WTC11 (cell line): Measurements from ENCODE around the gene F13A1. TPM values are rescaled to one million over a fixed set of nuclear protein-coding genes. Genes with fewer than 3 reads are reported as not detected.

ENCODE experiments used
- ATAC-seq: fragments of 200-7000 bp; cut with Tn5 transposase; 2 replicates; pipeline ENCODE4 v1.10.0; 2021; ENCODE audit warnings: mild to moderate bottlenecking, moderate library complexity
- CTCF ChIA-PET: fragments of 300-600 bp; sonication (Branson Sonifier 250); formaldehyde crosslinking; loops from one replicate; lab custom pipeline; 2021; ENCODE audit warnings: antibody characterized with exemption; lab: Charles Lee
- POLR2A ChIA-PET: fragments of 350-600 bp; sonication (Branson Sonifier 250); formaldehyde crosslinking; loops from one replicate; lab custom pipeline; 2021; ENCODE audit warnings: antibody characterized with exemption; lab: Charles Lee
- DNase-seq: peaks from one replicate; pipeline ENCODE4 v3.0.0; 2021; ENCODE audit warnings: low spot score
- H3K27ac Mint-ChIP-seq: 2 replicates; pipeline ENCODE4 v1.8.0; 2021; ENCODE audit warnings: mixed read lengths
- H3K27me3 Mint-ChIP-seq: 2 replicates; pipeline ENCODE4 v1.8.0; 2021; ENCODE audit warnings: low read depth, mild to moderate bottlenecking, moderate library complexity, mixed read lengths
- H3K36me3 Mint-ChIP-seq: 2 replicates; pipeline ENCODE4 v1.8.0; 2021; ENCODE audit warnings: mixed read lengths
- H3K4me1 Mint-ChIP-seq: 2 replicates; pipeline ENCODE4 v1.8.0; 2022; ENCODE audit warnings: mixed read lengths
- H3K4me3 Mint-ChIP-seq: 2 replicates; pipeline ENCODE4 v1.8.0; 2021; ENCODE audit warnings: mild to moderate bottlenecking, moderate library complexity, mixed read lengths
- H3K9me3 Mint-ChIP-seq: 2 replicates; pipeline ENCODE4 v1.8.0; 2021; ENCODE audit warnings: mixed read lengths
- CBFB ChIP-seq: sonication (generic); formaldehyde crosslinking; IDR thresholded peaks from 2 replicates; pipeline ENCODE4 v1.8.1; 2022; ENCODE audit warnings: mild to moderate bottlenecking, low read depth, missing genetic modification reagents
- CREM ChIP-seq: sonication (generic); formaldehyde crosslinking; IDR thresholded peaks from 2 replicates; pipeline ENCODE4 v1.8.1; 2022; ENCODE audit warnings: mild to moderate bottlenecking, missing genetic modification reagents, moderate library complexity
- FOXJ3 ChIP-seq: sonication (generic); formaldehyde crosslinking; IDR thresholded peaks from 2 replicates; pipeline ENCODE4 v1.9.0; 2021; ENCODE audit warnings: missing genetic modification reagents, mild to moderate bottlenecking, borderline replicate concordance
- FOXK1 ChIP-seq: sonication (generic); formaldehyde crosslinking; IDR thresholded peaks from 2 replicates; pipeline ENCODE4 v1.8.0; 2022; ENCODE audit warnings: mild to moderate bottlenecking, moderate library complexity, missing genetic modification reagents
- HMGA2 ChIP-seq: fragments of 250-450 bp; sonication (Bioruptor Pico); IDR thresholded peaks from 2 replicates; pipeline ENCODE4 v1.4.0; 2021; ENCODE audit warnings: mild to moderate bottlenecking, moderate library complexity
- JAZF1 ChIP-seq: fragments of 250-450 bp; sonication (Bioruptor Pico); IDR thresholded peaks from 2 replicates; pipeline ENCODE4 v1.9.0; 2021; ENCODE audit warnings: moderate library complexity, mild to moderate bottlenecking, inconsistent platforms
- NFATC4 ChIP-seq: fragments of 250-450 bp; sonication (Bioruptor Pico); IDR thresholded peaks from 2 replicates; pipeline ENCODE4 v1.9.0; 2021; ENCODE audit warnings: mild to moderate bottlenecking
- NR1H2 ChIP-seq: sonication (generic); formaldehyde crosslinking; IDR thresholded peaks from 2 replicates; pipeline ENCODE4 v1.9.0; 2021; ENCODE audit warnings: mild to moderate bottlenecking, moderate library complexity, missing genetic modification reagents
- NR3C1 ChIP-seq: sonication (generic); formaldehyde crosslinking; conservative IDR thresholded peaks from 2 replicates; pipeline ENCODE4 v1.8.1; 2023; ENCODE audit warnings: low read depth, mild to moderate bottlenecking, missing genetic modification reagents
- SOX15 ChIP-seq: fragments of 250-450 bp; sonication (Bioruptor Pico); IDR thresholded peaks from 2 replicates; pipeline ENCODE4 v1.9.0; 2021; ENCODE audit warnings: mild to moderate bottlenecking
- SP1 ChIP-seq: sonication (generic); formaldehyde crosslinking; conservative IDR thresholded peaks from 2 replicates; pipeline ENCODE4 v1.8.1; 2022; ENCODE audit warnings: missing genetic modification reagents
- ZBTB21 ChIP-seq: sonication (generic); formaldehyde crosslinking; IDR thresholded peaks from 2 replicates; pipeline ENCODE4 v1.8.1; 2023; ENCODE audit warnings: mild to moderate bottlenecking, missing genetic modification reagents, borderline replicate concordance
- ZNF232 ChIP-seq: sonication (generic); formaldehyde crosslinking; IDR thresholded peaks from 2 replicates; pipeline ENCODE4 v1.8.0; 2022; ENCODE audit warnings: mild to moderate bottlenecking, missing genetic modification reagents
- ZNF263 ChIP-seq: sonication (generic); formaldehyde crosslinking; IDR thresholded peaks from 2 replicates; pipeline ENCODE4 v1.8.1; 2022; ENCODE audit warnings: low read depth, mild to moderate bottlenecking, moderate library complexity, missing genetic modification reagents
- ZNF416 ChIP-seq: fragments of 250-450 bp; sonication (Bioruptor Pico); IDR thresholded peaks from 2 replicates; pipeline ENCODE4 v1.9.0; 2021; ENCODE audit warnings: mild to moderate bottlenecking, inconsistent platforms
- ZNF423 ChIP-seq: fragments of 250-450 bp; sonication (Bioruptor Pico); IDR thresholded peaks from 2 replicates; pipeline ENCODE4 v2.1.2; 2022; ENCODE audit warnings: mild to moderate bottlenecking, moderate library complexity
- total RNA-seq: library from RNA; stranded (reverse); gene quantifications from 3 replicates; pipeline ENCODE4 v1.2.3, GENCODE V29; 2021
- TF ChIP-seq, protein P1 (sequence below): sonication (generic); formaldehyde crosslinking; IDR thresholded peaks from 2 replicates; pipeline ENCODE4 v1.8.1; 2022; ENCODE audit warnings: mild to moderate bottlenecking, missing genetic modification reagents, moderate library complexity, borderline replicate concordance
- TF ChIP-seq, protein P2 (sequence below): sonication (generic); formaldehyde crosslinking; IDR thresholded peaks from 2 replicates; pipeline ENCODE4 v1.8.0; 2022; ENCODE audit warnings: mild to moderate bottlenecking, missing genetic modification reagents
- TF ChIP-seq, protein P3 (sequence below): sonication (generic); formaldehyde crosslinking; IDR thresholded peaks from 2 replicates; pipeline ENCODE4 v1.8.0; 2022; ENCODE audit warnings: mild to moderate bottlenecking, missing genetic modification reagents
- TF ChIP-seq, protein P4 (sequence below): fragments of 250-450 bp; sonication (Bioruptor Pico); IDR thresholded peaks from 2 replicates; pipeline ENCODE4 v1.8.0; 2021; ENCODE audit warnings: mild to moderate bottlenecking
- TF ChIP-seq, protein P5 (sequence below): fragments of 250-450 bp; sonication (Bioruptor Pico); conservative IDR thresholded peaks from 2 replicates; pipeline ENCODE4 v1.9.0; 2021; ENCODE audit warnings: mild to moderate bottlenecking
- TF ChIP-seq, protein P6 (sequence below): fragments of 250-450 bp; sonication (Bioruptor Pico); IDR thresholded peaks from 2 replicates; pipeline ENCODE4 v1.9.0; 2021; ENCODE audit warnings: moderate library complexity, mild to moderate bottlenecking, inconsistent platforms, borderline replicate concordance
- TF ChIP-seq, protein P7 (sequence below): sonication (generic); formaldehyde crosslinking; IDR thresholded peaks from 2 replicates; pipeline ENCODE4 v1.8.1; 2023; ENCODE audit warnings: mild to moderate bottlenecking, missing genetic modification reagents
- TF ChIP-seq, protein P8 (sequence below): fragments of 250-450 bp; sonication (Bioruptor Pico); IDR thresholded peaks from 2 replicates; pipeline ENCODE4 v2.1.2; 2022; ENCODE audit warnings: mild to moderate bottlenecking, moderate library complexity

F13A1 gene
- total RNA-seq, 1 experiment from 2014 or later, result 1.0 TPM

DNA sequence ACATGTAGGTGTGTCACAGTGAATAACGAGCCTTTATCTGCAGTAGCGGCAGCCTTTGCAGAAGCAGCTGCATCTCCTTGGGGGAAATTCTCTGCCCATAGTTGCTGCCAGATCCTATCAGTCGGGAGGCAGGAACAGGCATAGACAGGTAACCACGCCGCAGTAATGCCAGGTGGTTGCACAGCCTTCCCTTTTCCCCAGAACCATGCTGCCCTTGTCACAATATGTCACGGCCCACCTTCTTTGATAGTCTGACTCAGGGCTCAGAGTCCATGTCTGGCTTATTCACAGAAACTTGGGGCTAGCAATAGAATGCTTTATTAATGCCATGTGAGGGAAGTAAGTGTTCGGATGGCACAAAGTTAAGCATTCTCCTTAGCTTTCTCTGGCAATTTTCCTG, 76.6 kb downstream of the F13A1 start (continued):
- TF ChIP-seq, protein P1, sequence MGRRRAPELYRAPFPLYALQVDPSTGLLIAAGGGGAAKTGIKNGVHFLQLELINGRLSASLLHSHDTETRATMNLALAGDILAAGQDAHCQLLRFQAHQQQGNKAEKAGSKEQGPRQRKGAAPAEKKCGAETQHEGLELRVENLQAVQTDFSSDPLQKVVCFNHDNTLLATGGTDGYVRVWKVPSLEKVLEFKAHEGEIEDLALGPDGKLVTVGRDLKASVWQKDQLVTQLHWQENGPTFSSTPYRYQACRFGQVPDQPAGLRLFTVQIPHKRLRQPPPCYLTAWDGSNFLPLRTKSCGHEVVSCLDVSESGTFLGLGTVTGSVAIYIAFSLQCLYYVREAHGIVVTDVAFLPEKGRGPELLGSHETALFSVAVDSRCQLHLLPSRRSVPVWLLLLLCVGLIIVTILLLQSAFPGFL (CRISPR knock-in tag), result no peak
- TF ChIP-seq NR1H2 (CRISPR knock-in tag), result no peak
- no peak for TF ChIP-seq SP1 (CRISPR knock-in tag)
- TF ChIP-seq, protein P2, sequence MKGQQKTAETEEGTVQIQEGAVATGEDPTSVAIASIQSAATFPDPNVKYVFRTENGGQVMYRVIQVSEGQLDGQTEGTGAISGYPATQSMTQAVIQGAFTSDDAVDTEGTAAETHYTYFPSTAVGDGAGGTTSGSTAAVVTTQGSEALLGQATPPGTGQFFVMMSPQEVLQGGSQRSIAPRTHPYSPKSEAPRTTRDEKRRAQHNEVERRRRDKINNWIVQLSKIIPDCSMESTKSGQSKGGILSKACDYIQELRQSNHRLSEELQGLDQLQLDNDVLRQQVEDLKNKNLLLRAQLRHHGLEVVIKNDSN (CRISPR knock-in tag), result no peak
- TF ChIP-seq JAZF1 (CRISPR knock-in tag), result no peak
- TF ChIP-seq FOXJ3 (CRISPR knock-in tag), result no peak
- TF ChIP-seq HMGA2, result no peak
- TF ChIP-seq CREM, result no peak
- TF ChIP-seq ZNF263 (CRISPR knock-in tag), result no peak
- no peak for TF ChIP-seq ZNF232
- TF ChIP-seq FOXK1 (CRISPR knock-in tag), result no peak
- no peak for TF ChIP-seq SOX15
- TF ChIP-seq CBFB (CRISPR knock-in tag), result no peak
- TF ChIP-seq, all 79 proteins: peak for 0

DNA sequence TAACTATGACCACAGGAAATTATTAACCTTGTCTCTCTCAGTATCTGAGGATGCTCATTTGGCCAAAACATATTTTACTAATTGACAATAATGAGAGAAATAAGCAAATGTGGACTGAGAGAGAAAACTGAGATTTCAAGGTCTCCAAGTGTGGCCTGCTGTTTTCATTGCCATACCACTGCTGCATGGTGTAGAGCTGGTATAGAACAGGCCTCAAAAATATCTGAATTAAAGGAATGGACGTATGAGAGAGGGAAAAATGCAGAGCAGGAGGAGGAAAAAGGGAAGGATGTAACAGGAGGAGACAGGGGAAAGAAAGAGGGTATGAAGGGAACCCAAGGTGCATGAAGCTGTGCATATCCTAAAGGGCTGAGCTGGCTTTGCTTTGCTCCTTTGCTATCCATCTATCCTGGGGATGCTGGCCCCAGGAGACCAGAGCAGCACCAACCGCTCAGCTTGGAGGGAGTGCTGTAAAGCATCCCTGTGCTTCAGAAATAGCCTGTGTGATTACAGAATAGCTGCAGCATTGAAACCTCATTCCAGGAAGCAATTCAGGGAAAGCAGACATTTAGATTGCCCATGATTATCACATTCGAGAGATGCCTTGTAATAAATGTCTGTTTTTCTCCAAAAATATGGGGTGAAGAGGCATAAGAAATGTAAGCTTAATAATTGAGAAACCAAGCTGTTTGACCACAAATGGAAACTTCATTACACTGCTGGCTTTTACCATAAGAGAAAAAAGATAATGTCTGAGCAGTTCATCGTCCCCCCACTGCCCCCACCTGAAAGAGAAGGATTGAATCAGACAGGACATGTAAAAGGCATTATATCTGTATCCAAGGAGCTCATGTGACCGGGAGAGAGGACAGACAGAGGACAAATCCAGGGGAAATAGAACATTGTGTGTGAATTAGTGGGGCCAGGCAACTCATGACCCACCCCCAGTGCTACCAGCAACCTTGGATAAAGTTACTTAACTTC, 80.6 kb downstream of the F13A1 start:
- H3K9me3 Mint-ChIP-seq, result no peaks in the 10 kb centered on the region
- H3K4me3 Mint-ChIP-seq, result no peak overlapping the region
- no peaks in the 10 kb centered on the region for H3K36me3 Mint-ChIP-seq
- no peaks in the 10 kb centered on the region for H3K4me1 Mint-ChIP-seq
- ATAC-seq (no peak), DNase-seq (no peak)
- no peak overlapping the region for H3K27ac Mint-ChIP-seq
- CTCF ChIA-PET, result interaction anchor here (0.7 to 1.1 kb wide), 2 partner anchors 17 to 22 kb away, joined by 3 to 4 read pairs; no protein-coding TSS in a partner anchor
- POLR2A ChIA-PET, result no interaction called here
- H3K27me3 Mint-ChIP-seq, result no peaks in the 10 kb centered on the region
- TF ChIP-seq FOXK1 (CRISPR knock-in tag) (no peak), ZNF423 (CRISPR knock-in tag) (no peak), NFATC4 (no peak), CREM (no peak), ZNF416 (CRISPR knock-in tag) (no peak), JAZF1 (CRISPR knock-in tag) (no peak), ZNF232 (no peak), NR3C1 (CRISPR knock-in tag) (no peak), ZBTB21 (no peak)
- TF ChIP-seq, protein P3, sequence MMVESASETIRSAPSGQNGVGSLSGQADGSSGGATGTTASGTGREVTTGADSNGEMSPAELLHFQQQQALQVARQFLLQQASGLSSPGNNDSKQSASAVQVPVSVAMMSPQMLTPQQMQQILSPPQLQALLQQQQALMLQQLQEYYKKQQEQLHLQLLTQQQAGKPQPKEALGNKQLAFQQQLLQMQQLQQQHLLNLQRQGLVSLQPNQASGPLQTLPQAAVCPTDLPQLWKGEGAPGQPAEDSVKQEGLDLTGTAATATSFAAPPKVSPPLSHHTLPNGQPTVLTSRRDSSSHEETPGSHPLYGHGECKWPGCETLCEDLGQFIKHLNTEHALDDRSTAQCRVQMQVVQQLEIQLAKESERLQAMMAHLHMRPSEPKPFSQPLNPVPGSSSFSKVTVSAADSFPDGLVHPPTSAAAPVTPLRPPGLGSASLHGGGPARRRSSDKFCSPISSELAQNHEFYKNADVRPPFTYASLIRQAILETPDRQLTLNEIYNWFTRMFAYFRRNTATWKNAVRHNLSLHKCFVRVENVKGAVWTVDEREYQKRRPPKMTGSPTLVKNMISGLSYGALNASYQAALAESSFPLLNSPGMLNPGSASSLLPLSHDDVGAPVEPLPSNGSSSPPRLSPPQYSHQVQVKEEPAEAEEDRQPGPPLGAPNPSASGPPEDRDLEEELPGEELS (CRISPR knock-in tag), result no peak
- TF ChIP-seq, protein P4, sequence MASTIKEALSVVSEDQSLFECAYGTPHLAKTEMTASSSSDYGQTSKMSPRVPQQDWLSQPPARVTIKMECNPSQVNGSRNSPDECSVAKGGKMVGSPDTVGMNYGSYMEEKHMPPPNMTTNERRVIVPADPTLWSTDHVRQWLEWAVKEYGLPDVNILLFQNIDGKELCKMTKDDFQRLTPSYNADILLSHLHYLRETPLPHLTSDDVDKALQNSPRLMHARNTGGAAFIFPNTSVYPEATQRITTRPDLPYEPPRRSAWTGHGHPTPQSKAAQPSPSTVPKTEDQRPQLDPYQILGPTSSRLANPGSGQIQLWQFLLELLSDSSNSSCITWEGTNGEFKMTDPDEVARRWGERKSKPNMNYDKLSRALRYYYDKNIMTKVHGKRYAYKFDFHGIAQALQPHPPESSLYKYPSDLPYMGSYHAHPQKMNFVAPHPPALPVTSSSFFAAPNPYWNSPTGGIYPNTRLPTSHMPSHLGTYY, result no peak
- TF ChIP-seq, protein P5, sequence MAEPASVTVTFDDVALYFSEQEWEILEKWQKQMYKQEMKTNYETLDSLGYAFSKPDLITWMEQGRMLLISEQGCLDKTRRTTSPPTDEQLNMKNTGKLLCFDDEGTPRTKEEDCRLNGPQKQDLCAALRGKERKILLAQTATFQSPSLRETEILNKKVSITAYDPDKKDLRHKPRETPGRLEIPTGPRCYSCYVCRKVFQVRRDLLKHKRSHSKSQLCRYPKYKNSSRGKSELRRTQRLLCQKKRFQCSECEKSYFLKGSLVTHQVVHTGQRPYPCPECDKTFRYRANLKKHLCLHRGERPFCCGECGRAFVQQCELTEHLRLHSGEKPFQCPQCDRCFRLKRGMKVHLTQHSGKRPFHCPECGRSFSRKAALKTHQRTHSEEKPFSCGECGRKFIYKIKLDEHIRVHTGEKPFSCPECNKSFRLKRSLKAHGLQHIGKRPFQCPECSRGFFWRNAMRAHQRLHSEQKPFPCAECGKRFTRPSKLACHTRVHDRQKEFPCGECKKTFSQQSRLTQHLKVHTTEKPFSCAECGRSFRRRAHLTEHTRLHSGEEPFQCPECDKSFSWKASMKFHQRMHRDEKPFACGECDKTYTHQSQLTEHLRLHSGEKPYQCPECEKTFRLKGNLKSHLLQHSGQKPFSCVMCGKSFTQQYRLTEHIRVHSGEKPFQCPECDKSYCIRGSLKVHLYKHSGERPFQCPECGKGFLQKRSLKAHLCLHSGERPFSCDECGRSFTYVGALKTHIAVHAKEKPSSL (CRISPR knock-in tag), result no peak
- TF ChIP-seq, protein P6, sequence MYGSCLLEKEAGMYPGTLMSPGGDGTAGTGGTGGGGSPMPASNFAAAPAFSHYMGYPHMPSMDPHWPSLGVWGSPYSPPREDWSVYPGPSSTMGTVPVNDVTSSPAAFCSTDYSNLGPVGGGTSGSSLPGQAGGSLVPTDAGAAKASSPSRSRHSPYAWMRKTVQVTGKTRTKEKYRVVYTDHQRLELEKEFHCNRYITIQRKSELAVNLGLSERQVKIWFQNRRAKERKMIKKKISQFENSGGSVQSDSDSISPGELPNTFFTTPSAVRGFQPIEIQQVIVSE (CRISPR knock-in tag), result no peak
- TF ChIP-seq, protein P7, sequence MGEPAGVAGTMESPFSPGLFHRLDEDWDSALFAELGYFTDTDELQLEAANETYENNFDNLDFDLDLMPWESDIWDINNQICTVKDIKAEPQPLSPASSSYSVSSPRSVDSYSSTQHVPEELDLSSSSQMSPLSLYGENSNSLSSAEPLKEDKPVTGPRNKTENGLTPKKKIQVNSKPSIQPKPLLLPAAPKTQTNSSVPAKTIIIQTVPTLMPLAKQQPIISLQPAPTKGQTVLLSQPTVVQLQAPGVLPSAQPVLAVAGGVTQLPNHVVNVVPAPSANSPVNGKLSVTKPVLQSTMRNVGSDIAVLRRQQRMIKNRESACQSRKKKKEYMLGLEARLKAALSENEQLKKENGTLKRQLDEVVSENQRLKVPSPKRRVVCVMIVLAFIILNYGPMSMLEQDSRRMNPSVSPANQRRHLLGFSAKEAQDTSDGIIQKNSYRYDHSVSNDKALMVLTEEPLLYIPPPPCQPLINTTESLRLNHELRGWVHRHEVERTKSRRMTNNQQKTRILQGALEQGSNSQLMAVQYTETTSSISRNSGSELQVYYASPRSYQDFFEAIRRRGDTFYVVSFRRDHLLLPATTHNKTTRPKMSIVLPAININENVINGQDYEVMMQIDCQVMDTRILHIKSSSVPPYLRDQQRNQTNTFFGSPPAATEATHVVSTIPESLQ (CRISPR knock-in tag), result no peak
- TF ChIP-seq, protein P8, sequence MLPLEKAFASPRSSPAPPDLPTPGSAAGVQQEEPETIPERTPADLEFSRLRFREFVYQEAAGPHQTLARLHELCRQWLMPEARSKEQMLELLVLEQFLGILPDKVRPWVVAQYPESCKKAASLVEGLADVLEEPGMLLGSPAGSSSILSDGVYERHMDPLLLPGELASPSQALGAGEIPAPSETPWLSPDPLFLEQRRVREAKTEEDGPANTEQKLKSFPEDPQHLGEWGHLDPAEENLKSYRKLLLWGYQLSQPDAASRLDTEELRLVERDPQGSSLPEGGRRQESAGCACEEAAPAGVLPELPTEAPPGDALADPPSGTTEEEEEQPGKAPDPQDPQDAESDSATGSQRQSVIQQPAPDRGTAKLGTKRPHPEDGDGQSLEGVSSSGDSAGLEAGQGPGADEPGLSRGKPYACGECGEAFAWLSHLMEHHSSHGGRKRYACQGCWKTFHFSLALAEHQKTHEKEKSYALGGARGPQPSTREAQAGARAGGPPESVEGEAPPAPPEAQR, result no peak
